H9 (cell line): ENCODE measurements around the gene GET4. TPM values are rescaled to one million over a fixed set of nuclear protein-coding genes. Genes with fewer than 3 reads are reported as not detected.
A peak's percentile ranks its signal among the peaks of the same experiment; 100 is the strongest.

ENCODE experiments used
- DNase-seq: peaks from one replicate; pipeline ENCODE4 v3.0.0-alpha.2; 2017
- H2AFZ ChIP-seq: one replicate; pipeline ENCODE4 v1.6.1; 2013; ENCODE audit warnings: mild to moderate bottlenecking, low read length, control low read depth, moderate library complexity
- H2AK5ac ChIP-seq: 2 replicates; pipeline ENCODE4 v1.6.1; 2013; ENCODE audit warnings: low read length, control low read depth, mixed read lengths; ENCODE audit not compliant: insufficient read length
- H2BK120ac ChIP-seq: one replicate; pipeline ENCODE4 v1.6.1; 2013; ENCODE audit warnings: low read depth, mild to moderate bottlenecking, low read length, control low read depth, inconsistent platforms; ENCODE audit not compliant: poor library complexity, severe bottlenecking
- H2BK12ac ChIP-seq: 2 replicates; pipeline ENCODE4 v1.6.1; 2013; ENCODE audit warnings: low read length, control low read depth, mixed read lengths, low read depth; ENCODE audit not compliant: insufficient read length
- H2BK15ac ChIP-seq: 2 replicates; pipeline ENCODE4 v1.6.1; 2013; ENCODE audit warnings: low read depth, low read length, control low read depth
- H2BK20ac ChIP-seq: one replicate; pipeline ENCODE4 v1.6.1; 2013; ENCODE audit warnings: low read depth, mild to moderate bottlenecking, low read length, control low read depth, inconsistent platforms; ENCODE audit not compliant: poor library complexity, severe bottlenecking
- H2BK5ac ChIP-seq: 2 replicates; pipeline ENCODE4 v1.6.1; 2013; ENCODE audit warnings: low read length, control low read depth, mixed read lengths; ENCODE audit not compliant: insufficient read length
- H3K14ac ChIP-seq: 2 replicates; pipeline ENCODE4 v1.6.1; 2013; ENCODE audit warnings: low read length, control low read depth; ENCODE audit not compliant: insufficient read depth
- H3K18ac ChIP-seq: 2 replicates; pipeline ENCODE4 v1.6.1; 2013; ENCODE audit warnings: low read depth, mild to moderate bottlenecking, mixed read lengths, low read length, control low read depth; ENCODE audit not compliant: insufficient read length
- H3K23ac ChIP-seq: 2 replicates; pipeline ENCODE4 v1.6.1; 2013; ENCODE audit warnings: low read length, control low read depth, mixed read lengths, low read depth; ENCODE audit not compliant: insufficient read length
- H3K23me2 ChIP-seq: 2 replicates; pipeline ENCODE4 v1.6.1; 2013; ENCODE audit warnings: low read depth, mild to moderate bottlenecking, mixed read lengths, low read length, control low read depth; ENCODE audit not compliant: insufficient read length, poor library complexity, severe bottlenecking
- H3K27ac ChIP-seq: 2 replicates; pipeline ENCODE4 v1.5.1; 2013; ENCODE audit warnings: low read length, control low read depth, mixed read lengths, low read depth; ENCODE audit not compliant: insufficient read length
- H3K27me3 ChIP-seq: 2 replicates; pipeline ENCODE4 v1.6.1; 2013; ENCODE audit warnings: low read length, control low read depth, inconsistent platforms; ENCODE audit not compliant: insufficient read depth
- H3K4ac ChIP-seq: 2 replicates; pipeline ENCODE4 v1.6.1; 2013; ENCODE audit warnings: low read depth, mild to moderate bottlenecking, control low read depth, inconsistent platforms, low read length, moderate library complexity
- H3K4me1 ChIP-seq: 2 replicates; pipeline ENCODE4 v1.6.1; 2013; ENCODE audit warnings: low read length, control low read depth, inconsistent platforms; ENCODE audit not compliant: insufficient read depth
- H3K4me2 ChIP-seq: 2 replicates; pipeline ENCODE4 v1.6.1; 2013; ENCODE audit warnings: low read length, control low read depth, mixed read lengths; ENCODE audit not compliant: insufficient read length, insufficient read depth
- H3K56ac ChIP-seq: 2 replicates; pipeline ENCODE4 v1.6.1; 2013; ENCODE audit warnings: low read depth, mild to moderate bottlenecking, mixed read lengths, low read length, control low read depth; ENCODE audit not compliant: insufficient read length
- H3K79me1 ChIP-seq: 2 replicates; pipeline ENCODE4 v1.6.1; 2013; ENCODE audit warnings: low read depth, mild to moderate bottlenecking, moderate library complexity, low read length, control low read depth, inconsistent platforms; ENCODE audit not compliant: insufficient read depth, poor library complexity, severe bottlenecking
- H3K79me2 ChIP-seq: 2 replicates; pipeline ENCODE4 v1.6.1; 2013; ENCODE audit warnings: low read length, control low read depth, inconsistent platforms; ENCODE audit not compliant: insufficient read depth
- H3K9ac ChIP-seq: 2 replicates; pipeline ENCODE4 v1.6.1; 2013; ENCODE audit warnings: low read length, control low read depth, mixed read lengths; ENCODE audit not compliant: insufficient read length; ENCODE audit errors: extremely low read depth
- H3K9me3 ChIP-seq: one replicate; pipeline ENCODE4 v1.6.1; 2013; ENCODE audit warnings: low read depth, low read length, inconsistent platforms; ENCODE audit not compliant: control insufficient read depth
- H3T11ph ChIP-seq: one replicate; pipeline ENCODE4 v1.6.1; 2013; ENCODE audit warnings: mild to moderate bottlenecking, low read length, control low read depth, inconsistent platforms
- H4K20me1 ChIP-seq: one replicate; pipeline ENCODE4 v1.6.1; 2013; ENCODE audit not compliant: control insufficient read depth, insufficient read length, insufficient read depth
- H4K5ac ChIP-seq: 2 replicates; pipeline ENCODE4 v1.6.1; 2013; ENCODE audit warnings: low read depth, mild to moderate bottlenecking, mixed read lengths, low read length, control low read depth; ENCODE audit not compliant: insufficient read length
- H4K8ac ChIP-seq: replicated peaks from 2 replicates; pipeline ENCODE4 v1.6.1; 2013; ENCODE audit warnings: low read length, control low read depth, mixed read lengths, low read depth; ENCODE audit not compliant: insufficient read length
- H4K91ac ChIP-seq: 2 replicates; pipeline ENCODE4 v1.6.1; 2013; ENCODE audit warnings: low read depth, mild to moderate bottlenecking, moderate library complexity, mixed read lengths, low read length, control low read depth; ENCODE audit not compliant: insufficient read length
- H3K27ac Mint-ChIP-seq, 3 experiments: 2 replicates in 2 of 3; 3 replicates in 1 of 3; pipeline ENCODE4 v1.8.0; 2020 to 2021; ENCODE audit warnings: mixed read lengths in 3 of 3, mild to moderate bottlenecking in 1 of 3, moderate library complexity in 1 of 3
- H3K27me3 Mint-ChIP-seq: 2 replicates; pipeline ENCODE4 v1.8.0; 2021; ENCODE audit warnings: low read depth, mild to moderate bottlenecking, moderate library complexity, mixed read lengths
- H3K36me3 Mint-ChIP-seq, 3 experiments: 2 replicates in 2 of 3; 3 replicates in 1 of 3; pipeline ENCODE4 v1.8.0; 2020 to 2021; ENCODE audit warnings: low read depth in 3 of 3, mixed read lengths in 3 of 3; ENCODE audit not compliant: insufficient read depth in 1 of 3
- H3K4me1 Mint-ChIP-seq, 2 experiments: 2 replicates each; pipeline ENCODE4 v1.8.0; 2020; ENCODE audit warnings: mixed read lengths in 2 of 2
- H3K4me3 Mint-ChIP-seq, 2 experiments: 2 replicates in 1 of 2; 3 replicates in 1 of 2; pipeline ENCODE4 v1.8.0; 2020 to 2021; ENCODE audit warnings: mild to moderate bottlenecking in 2 of 2, mixed read lengths in 2 of 2, moderate library complexity in 1 of 2
- H3K9me3 Mint-ChIP-seq, 2 experiments: 2 replicates in 1 of 2; 3 replicates in 1 of 2; pipeline ENCODE4 v1.8.0; 2020; ENCODE audit warnings: mild to moderate bottlenecking in 2 of 2, mixed read lengths in 2 of 2, moderate library complexity in 1 of 2
- CTCF ChIP-seq: fragments of 200-600 bp; sonication (generic); conservative IDR thresholded peaks from 3 replicates; pipeline ENCODE4 v1.8.0; 2021; ENCODE audit warnings: antibody characterized with exemption, mild to moderate bottlenecking
- WGBS: extraction: QIAGEN DNeasy Blood & Tissue Kit; methylation state at CpG from one replicate; pipeline ENCODE4 v1.1.7; 2013; ENCODE audit warnings: missing lambda C conversion rate, low lambda C conversion rate, mixed read lengths; ENCODE audit not compliant: insufficient read length; ENCODE audit errors: extremely low coverage; 5-methylcytosine and 5-hydroxymethylcytosine counted together
- total RNA-seq: library from RNA; stranded (reverse); gene quantifications from 2 replicates; pipeline ENCODE4 v1.2.1, GENCODE V29; 2021

The GET4 gene
- total RNA-seq, 1 experiment from 2014 or later = 70.2 TPM

GRCh38 chr7:945147-945555 is 68.8 kb downstream of the GET4 start:
- Histone ChIP-seq H2AFZ (no peak overlapping the region), H4K20me1 (no peaks in the 10 kb centered on the region), H3K18ac (peak overlapping the region; percentile 23), H3T11ph (no peak overlapping the region), H2BK120ac (no peak overlapping the region), H3K27me3 (no peaks in the 10 kb centered on the region), H3K79me1 (no peaks in the 10 kb centered on the region), H3K23me2 (no peaks in the 10 kb centered on the region), H4K5ac (no peak overlapping the region), H3K9me3 (no peaks in the 10 kb centered on the region), H3K79me2 (no peaks in the 10 kb centered on the region), H3K27ac (no peak overlapping the region), H3K9ac (no peak overlapping the region), H3K4me1 (no peaks in the 10 kb centered on the region; the same call in 1 of the 2 replicates), H3K23ac (no peak overlapping the region), H3K4ac (no peak overlapping the region; the same call in 1 of the 2 replicates), H3K56ac (no peak overlapping the region), H4K8ac (no peak overlapping the region), H2BK12ac (no peak overlapping the region), H2BK15ac (no peak overlapping the region), H2AK5ac (no peak overlapping the region), H3K14ac (peak overlapping the region; percentile 18; the same call in 1 of the 2 replicates), H2BK5ac (no peak overlapping the region), H2BK20ac (no peak overlapping the region), H3K4me2 (no peak overlapping the region), H4K91ac (peak overlapping the region; percentile 46)
- peak overlapping the region in 1 of 3 experiments; percentile 28; a peak in 1 of 7 replicates for H3K27ac Mint-ChIP-seq
- no CpG with 5 or more reads among the region's 13 CpGs for WGBS
- peaks cover 7 to 13% of the 10 kb centered on the region in 2 experiments; a peak in 2 of 4 replicates for H3K4me1 Mint-ChIP-seq
- no peak overlapping the region for H3K4me3 Mint-ChIP-seq
- peaks cover under 1 to 3% of the 10 kb centered on the region in 2 experiments; a peak in 3 of 5 replicates for H3K9me3 Mint-ChIP-seq
- H3K36me3 Mint-ChIP-seq = no peaks in the 10 kb centered on the region; a peak in 2 of 7 replicates
- peaks cover 18% of the 10 kb centered on the region for H3K27me3 Mint-ChIP-seq
- no peak for DNase-seq
- TF ChIP-seq CTCF = no peak
